Ascending aorta (tissue), 2 donors: Measurements from ENCODE around the gene TP53. TPM values are rescaled to one million over a fixed set of nuclear protein-coding genes. Genes with fewer than 3 reads are reported as not detected.

ENCODE experiments used
- DNase-seq, 2 donors: peaks; one replicate each; pipeline ENCODE4 v3.0.0-alpha.2; 2019; ENCODE audit warnings: low spot score in 2 of 2
- H3K27ac ChIP-seq, 2 donors: fragments of 200-600 bp; sonication (generic); one replicate each; pipeline ENCODE4 v1.5.1; 2016 to 2017; ENCODE audit warnings: mild to moderate bottlenecking in 1 of 2
- H3K27me3 ChIP-seq: fragments of 200-600 bp; sonication (generic); one replicate; pipeline ENCODE4 v1.5.1; 2017
- H3K36me3 ChIP-seq, 2 donors: fragments of 200-600 bp; sonication (generic); one replicate each; pipeline ENCODE4 v1.5.1; 2016
- H3K4me1 ChIP-seq, 2 donors: fragments of 200-600 bp; sonication (generic); one replicate each; pipeline ENCODE4 v1.5.1; 2016 to 2017; ENCODE audit warnings: mild to moderate bottlenecking in 1 of 2
- H3K4me3 ChIP-seq, 2 donors: fragments of 200-600 bp; sonication (generic); one replicate each; pipeline ENCODE4 v1.5.1; 2016 to 2017; ENCODE audit warnings: mild to moderate bottlenecking in 1 of 2
- H3K9me3 ChIP-seq, 2 donors: fragments of 200-600 bp; sonication (generic); one replicate each; pipeline ENCODE4 v1.5.1; 2016
- CTCF ChIP-seq, 3 experiments: fragments of 200-600 bp in 2 of 3; fragments of 450-650 bp in 1 of 3; sonication (generic) in 2 of 3; IDR thresholded peaks; one replicate each; pipeline ENCODE4 v1.5.1; 2016 to 2019; ENCODE audit warnings: antibody characterized with exemption in 3 of 3, mild to moderate bottlenecking in 1 of 3, moderate library complexity in 1 of 3
- intact Hi-C: fragments of 100-400 bp; cut with DNase I; formaldehyde crosslinking; loops from one replicate; pipeline ENCODE4 v1.15.1; 2023
- total RNA-seq: library from RNA; depleted of rRNA; stranded (reverse); fragments of >200 nt; gene quantifications from one replicate; pipeline ENCODE4 v1.1.0, GENCODE V29; 2016

TP53 gene
- total RNA-seq, 1 donor from 2014 or later, result 48.0 TPM

- Histone ChIP-seq H3K27ac (no peak overlapping the region), H3K4me1 (no peaks in the 10 kb centered on the region), H3K36me3 (peaks cover 34 to 51% of the 10 kb centered on the region in 2 donors), H3K27me3 (no peaks in the 10 kb centered on the region), H3K4me3 (no peak overlapping the region), H3K9me3 (no peaks in the 10 kb centered on the region)
- no peak for DNase-seq
- no peak for TF ChIP-seq CTCF (IDR thresholded peaks at IDR 0.05)
- intact Hi-C loops, result no loop called here
Observed at GRCh38 chr17:7676533-7676932, 10.8 kb downstream of the TP53 start.

GRCh38 chr17:7674934-7675333 lies 12.4 kb downstream of the TP53 start:
- no peak overlapping the region for H3K4me3 ChIP-seq
- H3K27me3 ChIP-seq, result no peaks in the 10 kb centered on the region
- H3K36me3 ChIP-seq, result peaks cover 50 to 67% of the 10 kb centered on the region in 2 donors
- DNase-seq, result no peak
- intact Hi-C loops, result no loop called here
- H3K9me3 ChIP-seq, result no peaks in the 10 kb centered on the region
- TF ChIP-seq CTCF (IDR thresholded peaks at IDR 0.05), result no peak
- H3K27ac ChIP-seq, result no peak overlapping the region
- H3K4me1 ChIP-seq, result no peaks in the 10 kb centered on the region

GRCh38 chr17:7673239-7673638 lies 14.1 kb downstream of the TP53 start:
- no peak overlapping the region for H3K4me3 ChIP-seq
- H3K27me3 ChIP-seq, result no peaks in the 10 kb centered on the region
- H3K4me1 ChIP-seq, result no peaks in the 10 kb centered on the region
- no peak overlapping the region for H3K27ac ChIP-seq
- intact Hi-C loops, result no loop called here
- TF ChIP-seq CTCF (IDR thresholded peaks at IDR 0.05), result no peak
- H3K36me3 ChIP-seq, result peaks cover 61 to 79% of the 10 kb centered on the region in 2 donors
- DNase-seq, result no peak
- H3K9me3 ChIP-seq, result no peaks in the 10 kb centered on the region

- H3K27ac ChIP-seq, result no peak overlapping the region
- H3K36me3 ChIP-seq, result peaks cover 43 to 62% of the 10 kb centered on the region in 2 donors
- no peaks in the 10 kb centered on the region for H3K4me1 ChIP-seq
- H3K4me3 ChIP-seq, result no peak overlapping the region
- no peak for DNase-seq
- TF ChIP-seq CTCF (IDR thresholded peaks at IDR 0.05), result no peak
- intact Hi-C loops, result no loop called here
- H3K9me3 ChIP-seq, result no peaks in the 10 kb centered on the region
- no peaks in the 10 kb centered on the region for H3K27me3 ChIP-seq
Observed at GRCh38 chr17:7668482-7668881, 18.8 kb downstream of the TP53 start.

- Histone ChIP-seq H3K4me1 (no peaks in the 10 kb centered on the region), H3K9me3 (no peaks in the 10 kb centered on the region), H3K27me3 (no peaks in the 10 kb centered on the region), H3K36me3 (peaks cover 39 to 55% of the 10 kb centered on the region in 2 donors), H3K4me3 (no peak overlapping the region), H3K27ac (no peak overlapping the region)
- DNase-seq, result no peak
- intact Hi-C loops, result no loop called here
- no peak for TF ChIP-seq CTCF (IDR thresholded peaks at IDR 0.05)
Observed at GRCh38 chr17:7667656-7668406, 19.5 kb downstream of the TP53 start.
